ENCODE results near the gene CNTN2. TPM values are rescaled to one million over a fixed set of nuclear protein-coding genes. Genes with fewer than 3 reads are reported as not detected.

CNTN2 gene
- total RNA-seq, 1 experiment from 2014 or later = not detected

- DNase-seq (ENCODE audit: low read depth, low spot score) (no peak), ATAC-seq (no peak)
- intact Hi-C loops (cut with micrococcal nuclease; ENCODE audit: unreplicated experiment) = no loop called here
- TF ChIP-seq REST (IDR thresholded peaks at IDR 0.05; ENCODE audit: insufficient read depth in 1 of 2, low read depth in 2 of 2, low read length in 1 of 2) (no peak), POLR2AphosphoS5 (IDR thresholded peaks at IDR 0.05; ENCODE audit: low read depth, low read length) (no peak), TCF7L2 (IDR thresholded peaks at IDR 0.05; ENCODE audit: low read depth, low read length) (no peak), CTCF (IDR thresholded peaks at IDR 0.05) (no peak), SIN3A (IDR thresholded peaks at IDR 0.05; ENCODE audit: borderline replicate concordance, insufficient read depth, low read depth, low read length) (no peak)
- no TSS peak for BruUV-seq (replicated peaks)
- Histone ChIP-seq H3K27me3 (ENCODE audit: control insufficient read depth, insufficient read depth, low read length) (no peaks in the 10 kb centered on the region), H3K4me3 (ENCODE audit: low read depth in 2 of 2, low read length in 2 of 2) (no peak overlapping the region), H3K9me3 (ENCODE audit: control insufficient read depth, insufficient read depth, low read depth, low read length) (no peaks in the 10 kb centered on the region), H3K4me1 (ENCODE audit: control insufficient read depth, insufficient read depth, low read length) (no peaks in the 10 kb centered on the region), H3K27ac (ENCODE audit: low read length) (no peak overlapping the region), H3K36me3 (ENCODE audit: control insufficient read depth, insufficient read depth, low read length) (no peaks in the 10 kb centered on the region)
- CTCF ChIA-PET = interaction anchor here (0.9 to 1.8 kb wide), 3 partner anchors 10 to 86 kb away, joined by 4 to 8 read pairs (median 7); no protein-coding TSS in a partner anchor
- in situ Hi-C loops (cut with HindIII; ENCODE audit: low pct_unique_long_range_greater_than_20kb, low sequenced_read_pairs) = no loop called here
- POLR2A ChIA-PET = no interaction called here
Measured at GRCh38 chr1:205075642-205076155, 32.7 kb downstream of the CNTN2 start.

GRCh38 chr1:205076245-205076761, 33.3 kb downstream of the CNTN2 start:
- H3K4me1 ChIP-seq (ENCODE audit: control insufficient read depth, insufficient read depth, low read length) = no peaks in the 10 kb centered on the region
- ChIA-PET POLR2A (no interaction called here), CTCF (interaction anchor here (0.8 to 1.8 kb wide), 2 partner anchors 15 kb away, joined by 3 to 7 read pairs; no protein-coding TSS in a partner anchor)
- H3K27ac ChIP-seq (ENCODE audit: low read length) = no peak overlapping the region
- H3K36me3 ChIP-seq (ENCODE audit: control insufficient read depth, insufficient read depth, low read length) = no peaks in the 10 kb centered on the region
- no TSS peak for BruUV-seq (replicated peaks)
- TF ChIP-seq TCF7L2 (IDR thresholded peaks at IDR 0.05; ENCODE audit: low read depth, low read length) = no peak
- no peak for TF ChIP-seq CTCF (IDR thresholded peaks at IDR 0.05)
- no peak for TF ChIP-seq REST (IDR thresholded peaks at IDR 0.05; ENCODE audit: insufficient read depth in 1 of 2, low read depth in 2 of 2, low read length in 1 of 2)
- TF ChIP-seq SIN3A (IDR thresholded peaks at IDR 0.05; ENCODE audit: borderline replicate concordance, insufficient read depth, low read depth, low read length) = no peak
- TF ChIP-seq POLR2AphosphoS5 (IDR thresholded peaks at IDR 0.05; ENCODE audit: low read depth, low read length) = no peak
- H3K9me3 ChIP-seq (ENCODE audit: control insufficient read depth, insufficient read depth, low read depth, low read length) = no peaks in the 10 kb centered on the region
- no peak overlapping the region for H3K4me3 ChIP-seq (ENCODE audit: low read depth in 2 of 2, low read length in 2 of 2)
- in situ Hi-C loops (cut with HindIII; ENCODE audit: low pct_unique_long_range_greater_than_20kb, low sequenced_read_pairs) (no loop called here), intact Hi-C loops (cut with micrococcal nuclease; ENCODE audit: unreplicated experiment) (no loop called here)
- H3K27me3 ChIP-seq (ENCODE audit: control insufficient read depth, insufficient read depth, low read length) = no peaks in the 10 kb centered on the region
- DNase-seq (ENCODE audit: low read depth, low spot score) (no peak), ATAC-seq (no peak)

Measured in Panc1 (cell line).